Mesenteric fat pad (tissue), 1 donor: ENCODE results near the gene ELOVL1. TPM values are rescaled to one million over a fixed set of nuclear protein-coding genes. Genes with fewer than 3 reads are reported as not detected.
"Not testable (repeated sequence)": the region's sequence is repeated elsewhere in the genome, so short reads cannot be mapped to it uniquely, and the experiment has no call there.

Experiments used
- DNase-seq: peaks from one replicate; pipeline ENCODE4 v3.0.0-alpha.2; 2020; ENCODE audit warnings: low spot score
- long read RNA-seq: library from polyadenylated mRNA; unstranded; transcript quantifications from one replicate; pipeline ENCODE4 v2.0.0, GENCODE V29; 2020
- total RNA-seq: library from RNA; stranded (reverse); fragmentation: NEBNext Ultra II Directional; extraction: Animal tissue kit (Norgen Biotek cat#: 25700); gene quantifications from one replicate; pipeline ENCODE4 v1.2.1, GENCODE V29; 2021
- donor health status: DM: yes; HTN: yes; CAD: no.

Gene ELOVL1
- total RNA-seq = 149 TPM
- long read RNA-seq, transcript ELOVL1-216 (8 exons, 1,625 nt) = minor isoform, 37 of 533 reads
- long read RNA-seq, transcript ELOVL1-201 (8 exons, 1,477 nt) = major isoform, 381 of 533 reads
- long read RNA-seq, transcript ELOVL1-206 (8 exons, 1,215 nt) = minor isoform, 18 of 533 reads
- long read RNA-seq, partial matches to known transcripts = 44 of 533 reads
- long read RNA-seq, other reads (novel, unspliced or antisense) = 46 of 533 reads

DNA sequence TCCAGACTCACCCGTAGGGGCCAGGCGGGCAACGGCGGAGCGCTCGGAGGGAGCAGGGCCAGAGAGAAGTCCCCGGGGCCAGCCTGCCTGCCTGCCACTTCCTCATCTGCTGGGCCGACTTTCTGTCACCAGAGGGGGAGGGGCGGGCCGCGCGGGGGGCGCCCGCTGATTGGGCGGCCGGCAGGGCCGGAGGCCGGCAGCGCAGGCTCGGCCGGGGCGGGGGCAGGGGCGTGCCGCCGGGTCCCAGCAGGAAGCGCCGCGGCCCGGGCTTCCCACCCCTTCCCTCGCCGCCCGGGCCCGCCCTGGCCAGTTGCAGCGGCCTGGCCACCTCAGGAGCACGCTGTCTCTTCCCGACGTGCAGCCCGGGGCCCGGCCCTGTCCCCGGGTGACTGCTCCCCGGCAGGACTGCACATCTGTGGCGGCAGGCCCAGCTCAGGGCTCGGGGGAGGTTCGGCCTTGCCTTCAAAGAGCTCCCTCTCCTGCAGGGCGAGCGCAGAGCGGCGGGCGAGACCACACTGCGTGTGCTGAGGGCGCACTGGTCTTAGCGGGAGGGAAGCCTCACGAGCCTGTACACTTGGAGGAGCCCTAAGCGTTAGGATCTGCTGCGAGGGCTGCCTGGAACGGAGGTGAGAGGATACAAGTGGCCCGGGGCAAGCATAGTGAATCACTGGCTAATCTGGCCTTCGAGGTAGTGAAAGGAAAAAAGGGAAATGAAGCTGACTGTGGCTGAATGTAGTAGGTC is at the start of gene ELOVL1:
Gene ELOVL1, minus strand, starts transcription at position 108 of the 742 bp plus-strand sequence. CDS start 2,402 bp downstream, outside the sequence.
- DNase-seq = peak; percentile 98

DNA sequence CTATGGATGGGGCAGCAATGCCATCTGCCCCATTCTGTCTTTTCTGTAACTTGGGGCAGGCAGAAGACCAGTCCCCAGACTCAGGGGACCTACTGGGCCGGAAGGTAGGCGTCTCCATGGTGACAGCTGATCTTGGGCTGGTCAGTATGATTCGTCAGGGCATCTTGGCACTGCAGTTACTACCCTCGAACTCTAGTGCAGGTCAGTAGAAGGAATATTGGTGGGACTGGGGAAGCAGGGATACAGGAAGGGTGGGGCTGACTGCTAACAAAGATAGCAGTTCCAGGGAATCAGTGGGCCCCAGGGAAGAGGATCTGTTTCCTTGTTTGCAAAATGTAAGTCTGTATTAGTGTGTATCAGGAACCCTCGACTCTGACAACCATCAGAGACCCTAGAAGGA is 48.1 kb upstream of the ELOVL1 start:
- DNase-seq = no peak

DNA sequence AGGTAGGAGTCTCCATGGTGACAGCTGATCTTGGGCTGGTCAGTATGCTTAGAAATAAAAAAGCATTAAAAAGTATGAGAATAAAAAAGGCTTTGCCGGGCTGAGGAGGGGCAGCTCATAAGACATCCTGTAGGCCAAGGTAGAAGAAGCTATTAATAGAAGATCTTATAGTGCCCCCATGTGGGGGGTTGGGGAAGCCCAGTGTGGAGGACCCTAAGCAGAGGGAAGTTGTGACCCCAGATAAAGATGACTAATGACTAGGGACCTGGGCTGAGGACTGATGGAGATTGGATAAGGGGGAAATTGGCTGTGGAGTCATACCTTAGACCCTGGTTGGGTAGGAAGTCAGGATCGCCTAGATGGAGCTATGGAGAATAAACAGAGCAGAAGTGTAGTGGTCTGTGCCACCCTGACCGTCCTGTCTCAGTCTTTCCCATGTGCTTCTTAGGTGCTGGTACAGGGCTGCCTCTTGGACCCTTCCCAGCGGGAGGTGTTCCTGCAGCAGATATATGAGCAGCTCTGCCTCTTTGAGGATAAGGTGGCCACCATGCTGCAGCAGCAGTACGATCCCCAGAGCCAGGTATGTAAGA is 46.9 kb upstream of the ELOVL1 start:
- DNase-seq = no peak

DNA sequence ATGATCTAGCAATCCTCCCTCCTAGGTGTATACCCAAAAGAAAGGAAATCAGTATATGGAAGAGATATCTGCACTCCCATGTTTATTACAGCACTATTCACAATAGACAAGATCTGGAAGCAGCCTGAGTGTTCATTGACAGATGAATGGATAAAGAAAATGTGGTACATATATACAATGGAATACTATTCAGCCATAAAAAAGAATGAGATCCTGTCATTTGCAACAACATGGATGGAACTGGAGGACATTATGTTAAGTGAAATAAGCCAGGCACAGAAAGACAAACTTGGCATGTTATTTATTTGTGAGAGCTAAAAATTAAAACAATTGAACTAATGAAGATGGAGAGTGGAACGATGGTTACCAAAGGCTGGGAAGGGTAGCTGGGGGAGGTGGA is 45.6 kb upstream of the ELOVL1 start:
- DNase-seq = not testable (repeated sequence)

DNA sequence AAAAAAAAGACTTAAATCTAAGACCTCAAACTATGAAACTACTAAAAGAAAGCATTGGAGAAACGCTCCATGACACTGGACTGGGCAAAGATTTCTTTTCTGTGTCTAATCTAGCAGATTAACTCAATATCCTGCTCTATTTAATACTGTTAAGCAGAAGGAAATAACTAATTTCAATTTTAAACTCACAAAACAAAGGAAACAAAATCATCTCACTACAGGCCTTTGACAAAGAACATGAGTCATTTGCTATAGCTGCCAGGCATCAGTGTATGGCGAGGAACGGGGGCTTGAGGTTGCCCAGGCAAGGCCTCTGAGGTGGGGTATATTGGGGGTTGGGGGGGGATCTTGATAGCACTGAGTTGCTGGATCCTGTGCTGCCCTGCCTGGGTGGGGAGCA is 42.8 kb upstream of the ELOVL1 start:
- DNase-seq = no peak

DNA sequence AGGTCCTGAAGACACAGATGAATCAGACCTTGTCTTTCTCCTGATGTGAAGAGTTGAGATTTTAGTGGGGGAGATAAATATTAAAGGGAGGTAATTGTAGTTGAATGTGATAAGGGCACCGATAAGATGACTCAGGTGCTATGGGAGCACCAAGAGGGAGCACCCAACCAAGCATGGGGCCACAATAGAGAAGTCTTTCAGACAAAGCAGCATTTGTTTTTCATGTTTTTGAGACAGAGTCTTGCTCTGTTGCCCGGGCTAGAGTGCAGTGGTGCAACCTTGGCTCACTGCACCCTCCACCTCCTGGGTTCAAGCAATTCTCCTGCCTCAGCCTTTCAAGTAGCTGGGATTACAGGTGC is 38.0 kb upstream of the ELOVL1 start:
- no peak for DNase-seq

DNA sequence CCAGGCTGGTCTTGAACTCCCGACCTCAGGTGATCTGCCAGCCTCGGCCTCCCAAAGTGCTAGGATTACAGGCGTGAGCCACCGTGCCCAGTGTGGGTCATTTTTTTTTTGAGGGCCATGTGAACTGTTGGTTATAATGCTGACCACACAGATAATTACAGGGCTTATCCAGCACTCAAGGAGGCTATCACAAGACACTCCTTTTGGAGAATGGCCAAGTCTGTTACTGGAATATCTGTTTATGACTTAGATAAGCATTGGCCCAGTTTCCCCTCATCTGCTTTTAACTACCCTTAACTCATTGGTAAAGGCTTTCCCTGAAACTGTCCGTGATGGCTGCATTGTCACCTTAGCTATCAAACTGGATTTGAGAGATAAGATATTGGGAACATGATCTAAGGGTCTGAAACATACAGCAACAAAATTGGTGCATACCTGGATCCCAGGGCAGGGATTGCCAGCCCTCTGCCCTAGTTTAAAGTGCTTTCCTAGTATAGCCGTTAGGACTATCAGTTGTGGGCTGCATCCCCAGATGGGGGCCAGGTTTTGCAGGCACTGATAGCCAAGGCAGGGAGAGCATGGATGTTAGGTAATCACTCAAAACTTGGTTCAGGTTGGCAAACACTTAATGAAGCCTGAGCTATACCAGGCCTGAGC is 37.5 kb upstream of the ELOVL1 start:
- DNase-seq = no peak

DNA sequence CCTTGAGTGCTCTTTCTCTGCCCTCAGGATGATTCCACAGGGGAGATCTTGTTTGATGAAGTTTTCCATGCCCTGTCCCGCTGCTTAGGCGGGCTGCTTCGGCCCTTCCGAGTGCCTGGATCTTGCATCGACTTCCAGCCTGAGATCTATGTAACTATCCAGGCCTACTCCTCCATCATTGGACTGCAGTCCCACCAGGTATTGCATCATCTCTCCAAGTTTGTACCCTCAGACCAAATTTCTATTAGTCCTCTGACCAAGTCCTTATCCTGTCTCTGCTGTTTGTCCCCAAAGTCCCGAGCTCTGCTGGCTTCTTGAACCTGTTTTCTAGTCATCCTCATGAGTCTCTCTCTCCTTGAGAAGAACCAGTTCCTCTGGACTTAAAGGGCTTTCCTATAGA is 36.5 kb upstream of the ELOVL1 start:
- DNase-seq = no peak

DNA sequence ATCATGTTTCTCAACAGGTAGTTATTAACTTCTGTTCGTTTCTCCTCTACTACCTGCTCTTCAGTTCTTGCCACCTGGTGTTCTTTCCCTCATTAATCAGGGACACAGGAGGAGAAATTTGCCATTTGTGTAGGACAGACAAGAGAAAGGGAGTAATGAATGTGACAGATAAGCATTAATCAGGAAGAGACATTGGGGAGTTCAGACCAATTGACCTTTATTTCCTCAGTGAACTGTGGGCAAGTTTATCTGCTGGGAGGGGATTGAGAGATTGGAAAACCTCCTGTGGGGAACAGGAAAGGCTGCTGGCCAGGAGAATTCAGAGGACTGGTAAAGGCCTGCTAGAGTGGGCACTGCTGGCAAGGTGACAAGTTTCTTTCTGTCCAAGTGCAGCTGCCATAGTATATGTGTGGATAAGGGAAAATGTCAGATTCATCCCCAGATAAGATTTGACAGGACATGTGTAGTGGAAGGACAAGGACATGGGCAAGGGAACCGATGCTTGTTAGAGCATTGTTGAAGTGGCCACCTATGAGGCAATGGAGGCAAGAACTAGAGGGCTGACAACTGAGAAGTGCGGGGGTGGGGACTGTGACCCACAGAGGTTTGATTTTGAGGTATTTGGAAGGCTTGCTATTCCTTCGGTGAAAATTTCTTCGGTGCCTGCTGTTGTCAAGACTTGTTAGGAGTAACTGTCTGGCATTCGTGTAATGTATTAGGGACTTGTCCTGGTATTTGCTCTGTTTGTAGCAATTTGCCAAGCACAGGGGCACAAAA is 34.5 kb upstream of the ELOVL1 start:
- DNase-seq = no peak

DNA sequence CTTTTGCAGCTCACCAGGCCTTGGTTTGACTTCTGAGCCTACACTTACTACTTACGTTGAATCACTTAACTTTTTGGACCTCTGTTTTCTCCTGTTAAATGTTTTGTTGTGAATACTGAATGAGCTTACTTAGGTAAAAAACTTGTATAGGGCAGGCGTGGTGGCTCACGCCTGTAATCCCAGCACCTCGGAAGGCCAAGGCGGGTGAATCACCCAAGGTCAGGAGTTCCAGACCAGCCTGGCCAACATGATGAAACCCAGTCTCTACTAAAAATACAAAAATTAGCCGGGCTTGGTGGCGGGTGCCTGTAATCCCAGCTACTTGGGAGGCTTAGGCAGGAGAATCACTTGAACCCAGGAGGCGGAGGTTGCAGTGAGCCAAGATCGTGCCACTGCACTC is 32.6 kb upstream of the ELOVL1 start:
- DNase-seq = not testable (repeated sequence)

DNA sequence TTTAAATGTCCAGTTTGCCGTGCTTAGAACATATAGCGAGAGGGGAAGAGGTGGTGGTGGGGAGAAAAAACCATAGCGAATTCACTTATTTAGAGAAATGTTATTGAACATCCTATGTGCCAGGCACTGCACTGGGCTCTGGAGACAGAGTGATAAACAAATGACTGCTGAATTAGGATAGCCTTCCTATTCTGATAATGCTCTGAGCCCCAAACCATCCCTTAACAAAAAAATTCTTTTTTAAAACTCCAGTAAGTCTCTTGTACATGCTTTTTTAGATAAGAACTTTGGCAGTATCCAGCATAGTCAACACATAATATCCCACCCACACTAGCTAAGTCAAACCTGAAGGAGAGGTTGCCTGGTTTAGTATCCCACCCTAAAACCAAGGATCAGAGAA is 30.4 kb upstream of the ELOVL1 start:
- DNase-seq = no peak

DNA sequence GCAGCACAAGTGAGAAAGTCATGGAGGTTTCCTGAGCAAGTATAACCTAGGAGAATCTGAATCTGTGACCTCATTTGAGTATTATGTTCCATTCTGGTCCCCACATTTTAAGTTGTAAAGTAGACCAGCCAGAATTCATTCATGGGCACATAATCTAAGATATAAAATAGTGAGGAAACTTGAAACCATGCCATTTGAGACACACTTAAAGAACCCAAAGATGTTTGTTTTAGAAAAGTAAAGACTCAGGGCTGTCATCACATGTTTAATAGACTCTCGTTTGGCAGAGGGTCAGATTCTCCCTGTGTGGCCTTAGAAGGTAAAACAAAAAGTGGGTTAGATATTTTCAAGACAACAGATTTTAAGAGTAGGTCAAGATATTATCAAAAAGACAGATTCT is 28.2 kb upstream of the ELOVL1 start:
- DNase-seq = no peak

DNA sequence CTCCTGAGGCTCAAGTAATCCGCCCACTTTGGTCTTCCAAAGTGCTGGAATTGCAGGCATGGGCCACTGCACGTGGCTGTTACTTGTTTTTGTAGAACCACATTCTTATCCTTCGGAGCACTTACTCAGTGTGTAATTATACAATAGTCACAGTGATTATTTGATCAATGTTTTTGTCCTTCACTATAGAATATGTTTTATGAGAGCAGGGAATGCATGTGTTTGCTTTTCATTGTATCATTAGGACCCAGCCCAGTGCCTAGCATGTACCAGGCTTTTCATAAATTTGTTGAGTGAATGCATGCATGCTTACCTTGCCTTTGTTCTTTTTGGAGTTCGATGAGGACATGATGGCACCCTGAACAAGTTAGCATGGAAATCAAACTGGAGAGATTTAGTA is 27.7 kb upstream of the ELOVL1 start:
- DNase-seq = no peak

DNA sequence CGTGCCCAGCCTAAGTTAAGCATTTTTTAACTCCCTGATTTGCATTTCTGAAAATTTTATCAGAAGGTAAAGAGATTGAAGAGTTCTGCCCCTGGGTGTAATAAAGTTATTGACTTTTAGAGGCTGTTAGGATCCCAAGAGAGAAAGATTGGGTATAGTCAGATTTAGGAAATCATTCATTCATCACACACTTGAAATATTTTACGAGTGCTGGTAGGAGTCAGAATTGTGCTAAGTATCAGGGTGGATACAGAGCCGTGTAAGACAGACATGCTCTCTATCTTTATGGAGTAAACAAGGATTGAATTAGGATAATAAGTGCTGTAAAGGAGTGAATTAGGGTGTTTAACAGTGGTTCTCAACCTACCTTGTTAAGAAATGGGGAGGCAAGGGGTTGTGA is 24.9 kb upstream of the ELOVL1 start:
- DNase-seq = no peak

DNA sequence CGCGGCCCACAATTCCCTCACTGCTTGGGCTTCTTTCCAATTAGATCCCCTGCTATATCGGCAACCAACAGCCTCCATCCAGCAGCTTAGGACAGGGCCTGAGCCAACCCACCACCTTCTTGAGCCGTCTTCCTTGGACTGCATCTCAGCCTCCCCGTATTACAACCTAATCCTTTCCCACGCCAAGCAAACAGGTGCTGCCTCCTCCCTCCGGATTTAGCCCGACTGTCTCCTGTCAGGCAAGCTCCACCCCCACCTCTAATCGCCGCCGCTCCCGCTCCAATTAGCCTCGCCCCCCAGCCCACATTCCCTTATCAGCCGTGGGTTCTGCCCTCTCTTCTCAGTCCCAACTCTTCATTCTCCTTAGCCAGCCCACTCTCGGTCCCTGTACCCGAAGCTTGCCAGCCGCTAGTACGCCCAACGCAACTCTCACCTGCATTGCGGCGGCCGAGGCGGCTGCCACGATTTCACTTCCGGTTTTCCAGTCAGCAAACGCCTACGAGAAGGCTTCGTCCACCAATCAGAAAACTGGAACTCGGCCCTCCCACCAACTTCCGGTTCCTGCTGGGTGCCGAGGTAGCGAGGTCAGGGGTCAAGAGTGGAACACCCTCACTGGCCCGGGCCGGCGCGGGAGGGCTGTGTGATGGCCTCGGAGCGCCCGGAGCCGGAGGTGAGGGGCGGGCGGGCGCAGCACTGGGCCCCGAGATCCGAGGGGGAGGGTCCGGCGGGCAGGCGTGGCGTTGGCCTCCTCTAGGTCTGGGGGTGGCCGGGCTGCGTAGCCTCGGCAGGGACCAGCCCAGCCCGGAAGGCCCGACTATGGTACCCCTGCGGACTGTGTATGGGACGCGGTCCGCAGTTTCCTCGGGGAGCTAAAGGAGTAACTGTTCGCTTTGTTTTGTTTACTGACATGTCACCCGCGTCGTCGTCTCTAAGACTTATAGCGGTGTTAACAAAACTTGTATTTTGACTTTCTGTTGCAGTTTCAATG is 21.8 kb upstream of the ELOVL1 start, which contains the start of the genes MED8 and SZT2:
Gene MED8, minus strand, starts transcription at position 475 of the 988 bp plus-strand sequence. Its CDS starts 36 bp downstream, at position 439.
Gene SZT2, plus strand, starts transcription at position 574 of the 988 bp plus-strand sequence. Its CDS starts 70 bp downstream, at position 644.
- DNase-seq = peak; percentile 98

DNA sequence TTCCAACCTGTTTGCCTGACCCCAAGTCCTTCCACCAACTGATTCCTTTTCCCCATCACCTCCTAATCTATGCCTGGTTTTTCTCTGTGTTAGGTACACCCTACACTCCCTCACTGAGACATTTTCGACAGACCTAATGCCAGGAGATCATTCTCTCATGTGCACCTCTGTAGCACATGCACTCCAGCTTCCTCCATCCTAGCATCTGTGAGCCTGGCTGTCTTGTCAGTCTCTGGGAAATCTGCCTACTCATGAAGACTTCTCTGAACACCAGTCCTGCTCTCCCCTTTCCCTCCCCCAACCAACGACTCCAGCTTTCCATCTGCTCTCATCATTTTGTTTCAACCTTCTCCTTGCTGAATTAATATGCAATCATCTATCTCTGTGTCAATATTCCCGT is 20.8 kb upstream of the ELOVL1 start:
- DNase-seq = no peak

DNA sequence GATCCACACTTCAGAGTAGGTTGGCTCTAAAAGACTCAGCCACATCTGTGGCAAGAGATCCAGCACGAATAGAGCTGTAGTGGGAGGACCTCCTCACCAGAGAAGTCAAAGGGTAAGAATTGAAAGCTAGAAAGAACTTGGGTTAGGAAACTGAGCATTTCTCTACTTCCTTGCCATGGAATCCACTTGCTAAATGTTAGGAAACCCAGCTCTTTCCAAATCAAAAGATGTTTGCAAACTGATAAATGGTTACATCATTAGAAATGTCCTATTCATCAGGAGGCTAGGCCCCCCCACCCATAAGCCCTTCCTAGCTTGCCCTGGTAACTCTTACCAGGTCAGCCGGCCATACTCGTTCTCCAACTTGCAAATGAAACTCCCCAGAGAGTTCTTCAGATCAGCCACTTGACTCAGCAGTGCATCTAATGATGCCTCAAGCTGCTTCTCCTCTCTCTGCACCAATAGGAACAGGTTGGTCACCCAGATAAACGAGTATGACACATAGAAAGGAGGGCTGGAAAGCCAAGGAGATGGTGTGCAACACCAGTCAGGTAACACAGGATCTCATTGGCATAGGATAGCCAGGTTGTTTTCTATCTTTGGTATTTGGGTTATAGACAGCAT is 20.3 kb upstream of the ELOVL1 start:
- DNase-seq = no peak

DNA sequence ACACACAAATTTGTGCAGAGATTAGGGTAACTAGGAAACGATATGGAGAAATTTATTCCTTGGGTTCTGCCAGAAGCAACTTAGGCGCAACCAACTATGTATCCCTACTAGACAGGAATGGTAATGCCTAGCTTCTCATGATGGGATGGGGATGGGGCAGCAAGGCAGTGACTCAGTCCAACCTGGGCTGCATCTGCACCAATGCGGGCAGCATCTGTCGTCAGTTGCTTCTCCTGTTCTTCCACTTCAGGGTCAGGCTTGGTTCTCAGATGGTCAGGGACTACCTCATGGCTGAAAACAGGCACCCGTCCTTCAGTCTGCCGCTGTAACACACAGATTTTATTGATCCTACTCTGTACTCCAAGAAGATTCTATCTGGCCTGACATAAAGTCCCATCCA is 18.9 kb upstream of the ELOVL1 start:
- DNase-seq = no peak

DNA sequence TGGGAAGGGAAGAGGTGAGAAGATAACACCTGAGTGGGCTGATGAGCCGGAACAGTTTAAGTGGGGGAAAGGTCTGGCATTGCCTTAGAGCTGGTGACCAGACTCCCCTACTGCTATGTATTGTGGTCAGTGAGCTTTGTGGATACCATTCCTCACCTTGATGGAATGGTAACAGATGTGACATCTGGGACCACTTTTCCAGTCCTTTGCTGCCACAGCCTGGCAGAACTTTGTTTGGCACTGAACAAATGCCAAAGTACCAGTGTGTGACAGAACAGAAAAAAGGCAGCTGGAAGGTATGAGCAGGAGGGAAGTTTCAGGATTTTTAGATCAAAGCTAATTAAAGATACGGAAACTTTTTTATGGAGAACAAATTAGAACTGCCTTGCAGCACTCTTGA is 15.6 kb upstream of the ELOVL1 start:
- DNase-seq = no peak
